ENCODE data around the gene TESK2. TPM values are rescaled to one million over a fixed set of nuclear protein-coding genes. Genes with fewer than 3 reads are reported as not detected.

The TESK2 gene
- total and polyA plus RNA-seq, 2 of the 13 experiments (the other 11 are each of a cell fraction or from before 2014, with no cell fraction given), result 5.5 to 9.6 TPM

DNA sequence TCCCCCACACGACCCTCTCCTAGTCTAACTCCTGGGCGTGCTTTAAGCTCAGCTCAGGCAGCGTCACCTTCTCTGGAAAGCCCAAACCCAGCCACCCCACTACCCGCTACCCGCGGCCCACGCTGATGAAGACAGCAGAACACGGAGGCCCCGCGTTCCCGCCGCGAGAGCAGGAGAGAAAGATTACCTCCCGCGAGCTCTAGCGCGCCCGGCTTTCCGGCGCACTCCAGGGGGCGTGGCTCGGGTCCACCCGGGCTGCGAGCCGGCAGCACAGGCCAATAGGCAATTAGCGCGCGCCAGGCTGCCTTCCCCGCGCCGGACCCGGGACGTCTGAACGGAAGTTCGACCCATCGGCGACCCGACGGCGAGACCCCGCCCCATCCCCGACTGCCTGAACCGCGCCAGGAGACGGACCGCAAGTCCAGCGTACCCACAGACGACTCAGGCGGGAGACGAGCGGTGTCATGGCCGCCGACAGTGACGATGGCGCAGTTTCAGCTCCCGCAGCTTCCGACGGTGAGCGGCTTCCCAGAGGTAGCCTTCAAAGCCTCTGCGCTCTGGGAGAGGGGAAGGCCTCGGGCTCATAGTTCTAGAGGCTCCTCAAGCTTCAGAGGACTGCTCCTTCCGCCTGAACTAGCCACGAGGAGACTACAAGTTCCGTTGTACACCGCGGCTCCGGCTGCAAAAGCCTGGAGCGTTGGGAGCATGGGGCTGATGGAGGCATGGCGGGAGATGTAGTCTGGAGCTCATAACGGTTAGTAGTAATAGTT, 151.0 kb downstream of the TESK2 start, which contains the start of the genes MUTYH and TOE1 (continued):
- TF ChIP-seq ZNF781 (CRISPR knock-in tag; IDR thresholded peaks at IDR 0.05; ENCODE audit: borderline replicate concordance, not compliant biosample characterization), result peak; percentile 95
- TF ChIP-seq, protein P1, sequence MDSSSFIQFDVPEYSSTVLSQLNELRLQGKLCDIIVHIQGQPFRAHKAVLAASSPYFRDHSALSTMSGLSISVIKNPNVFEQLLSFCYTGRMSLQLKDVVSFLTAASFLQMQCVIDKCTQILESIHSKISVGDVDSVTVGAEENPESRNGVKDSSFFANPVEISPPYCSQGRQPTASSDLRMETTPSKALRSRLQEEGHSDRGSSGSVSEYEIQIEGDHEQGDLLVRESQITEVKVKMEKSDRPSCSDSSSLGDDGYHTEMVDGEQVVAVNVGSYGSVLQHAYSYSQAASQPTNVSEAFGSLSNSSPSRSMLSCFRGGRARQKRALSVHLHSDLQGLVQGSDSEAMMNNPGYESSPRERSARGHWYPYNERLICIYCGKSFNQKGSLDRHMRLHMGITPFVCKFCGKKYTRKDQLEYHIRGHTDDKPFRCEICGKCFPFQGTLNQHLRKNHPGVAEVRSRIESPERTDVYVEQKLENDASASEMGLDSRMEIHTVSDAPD (CRISPR knock-in tag; IDR thresholded peaks at IDR 0.05), result no peak; the same call in 1 of the 2 replicates
- peak; percentile 98 for TF ChIP-seq ZMYM2 (CRISPR knock-in tag; IDR thresholded peaks at IDR 0.05)
- peak; percentile 91 for TF ChIP-seq MTF1 (CRISPR knock-in tag; IDR thresholded peaks at IDR 0.05)
- TF ChIP-seq GLI4 (CRISPR knock-in tag; IDR thresholded peaks at IDR 0.05; ENCODE audit: borderline replicate concordance), result no peak
- TF ChIP-seq, protein P2, sequence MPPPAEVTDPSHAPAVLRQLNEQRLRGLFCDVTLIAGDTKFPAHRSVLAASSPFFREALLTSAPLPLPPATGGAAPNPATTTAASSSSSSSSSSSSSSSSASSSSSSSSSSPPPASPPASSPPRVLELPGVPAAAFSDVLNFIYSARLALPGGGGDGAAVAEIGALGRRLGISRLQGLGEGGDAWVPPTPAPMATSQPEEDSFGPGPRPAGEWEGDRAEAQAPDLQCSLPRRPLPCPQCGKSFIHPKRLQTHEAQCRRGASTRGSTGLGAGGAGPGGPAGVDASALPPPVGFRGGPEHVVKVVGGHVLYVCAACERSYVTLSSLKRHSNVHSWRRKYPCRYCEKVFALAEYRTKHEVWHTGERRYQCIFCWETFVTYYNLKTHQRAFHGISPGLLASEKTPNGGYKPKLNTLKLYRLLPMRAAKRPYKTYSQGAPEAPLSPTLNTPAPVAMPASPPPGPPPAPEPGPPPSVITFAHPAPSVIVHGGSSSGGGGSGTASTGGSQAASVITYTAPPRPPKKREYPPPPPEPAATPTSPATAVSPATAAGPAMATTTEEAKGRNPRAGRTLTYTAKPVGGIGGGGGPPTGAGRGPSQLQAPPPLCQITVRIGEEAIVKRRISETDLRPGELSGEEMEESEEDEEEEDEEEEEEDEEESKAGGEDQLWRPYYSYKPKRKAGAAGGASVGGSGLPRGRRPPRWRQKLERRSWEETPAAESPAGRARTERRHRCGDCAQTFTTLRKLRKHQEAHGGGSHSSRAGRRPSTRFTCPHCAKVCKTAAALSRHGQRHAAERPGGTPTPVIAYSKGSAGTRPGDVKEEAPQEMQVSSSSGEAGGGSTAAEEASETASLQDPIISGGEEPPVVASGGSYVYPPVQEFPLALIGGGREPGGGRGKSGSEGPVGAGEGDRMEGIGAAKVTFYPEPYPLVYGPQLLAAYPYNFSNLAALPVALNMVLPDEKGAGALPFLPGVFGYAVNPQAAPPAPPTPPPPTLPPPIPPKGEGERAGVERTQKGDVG (CRISPR knock-in tag; IDR thresholded peaks at IDR 0.05; ENCODE audit: borderline replicate concordance), result no peak; the same call in 1 of the 2 replicates
- TF ChIP-seq ZNF883 (CRISPR knock-in tag; IDR thresholded peaks at IDR 0.05; ENCODE audit: not compliant biosample characterization), result peak; percentile 96
- no peak for TF ChIP-seq ZNF44 (CRISPR knock-in tag; IDR thresholded peaks at IDR 0.05)
- no peak for TF ChIP-seq MTA3 (CRISPR knock-in tag; IDR thresholded peaks at IDR 0.05)
- no peak for TF ChIP-seq ZNF251 (CRISPR knock-in tag; IDR thresholded peaks at IDR 0.05)
- TF ChIP-seq ZNF468 (CRISPR knock-in tag; IDR thresholded peaks at IDR 0.05), result no peak; the same call in none of the 2 replicates
- TF ChIP-seq, protein P3, sequence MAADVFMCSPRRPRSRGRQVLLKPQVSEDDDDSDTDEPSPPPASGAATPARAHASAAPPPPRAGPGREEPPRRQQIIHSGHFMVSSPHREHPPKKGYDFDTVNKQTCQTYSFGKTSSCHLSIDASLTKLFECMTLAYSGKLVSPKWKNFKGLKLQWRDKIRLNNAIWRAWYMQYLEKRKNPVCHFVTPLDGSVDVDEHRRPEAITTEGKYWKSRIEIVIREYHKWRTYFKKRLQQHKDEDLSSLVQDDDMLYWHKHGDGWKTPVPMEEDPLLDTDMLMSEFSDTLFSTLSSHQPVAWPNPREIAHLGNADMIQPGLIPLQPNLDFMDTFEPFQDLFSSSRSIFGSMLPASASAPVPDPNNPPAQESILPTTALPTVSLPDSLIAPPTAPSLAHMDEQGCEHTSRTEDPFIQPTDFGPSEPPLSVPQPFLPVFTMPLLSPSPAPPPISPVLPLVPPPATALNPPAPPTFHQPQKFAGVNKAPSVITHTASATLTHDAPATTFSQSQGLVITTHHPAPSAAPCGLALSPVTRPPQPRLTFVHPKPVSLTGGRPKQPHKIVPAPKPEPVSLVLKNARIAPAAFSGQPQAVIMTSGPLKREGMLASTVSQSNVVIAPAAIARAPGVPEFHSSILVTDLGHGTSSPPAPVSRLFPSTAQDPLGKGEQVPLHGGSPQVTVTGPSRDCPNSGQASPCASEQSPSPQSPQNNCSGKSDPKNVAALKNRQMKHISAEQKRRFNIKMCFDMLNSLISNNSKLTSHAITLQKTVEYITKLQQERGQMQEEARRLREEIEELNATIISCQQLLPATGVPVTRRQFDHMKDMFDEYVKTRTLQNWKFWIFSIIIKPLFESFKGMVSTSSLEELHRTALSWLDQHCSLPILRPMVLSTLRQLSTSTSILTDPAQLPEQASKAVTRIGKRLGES (CRISPR knock-in tag; IDR thresholded peaks at IDR 0.05; ENCODE audit: borderline replicate concordance), result no peak
- TF ChIP-seq HNRNPLL (IDR thresholded peaks at IDR 0.05; ENCODE audit: low read depth, low read length, poor library complexity, severe bottlenecking), result peak; percentile 83
- TF ChIP-seq SMARCE1 (IDR thresholded peaks at IDR 0.05; ENCODE audit: borderline replicate concordance), result no peak
- TF ChIP-seq BHLHE40 (IDR thresholded peaks at IDR 0.05; ENCODE audit: low read length), result no peak
- TF ChIP-seq ZNF746 (CRISPR knock-in tag; IDR thresholded peaks at IDR 0.05), result no peak; the same call in none of the 2 replicates
- TF ChIP-seq, protein P4, sequence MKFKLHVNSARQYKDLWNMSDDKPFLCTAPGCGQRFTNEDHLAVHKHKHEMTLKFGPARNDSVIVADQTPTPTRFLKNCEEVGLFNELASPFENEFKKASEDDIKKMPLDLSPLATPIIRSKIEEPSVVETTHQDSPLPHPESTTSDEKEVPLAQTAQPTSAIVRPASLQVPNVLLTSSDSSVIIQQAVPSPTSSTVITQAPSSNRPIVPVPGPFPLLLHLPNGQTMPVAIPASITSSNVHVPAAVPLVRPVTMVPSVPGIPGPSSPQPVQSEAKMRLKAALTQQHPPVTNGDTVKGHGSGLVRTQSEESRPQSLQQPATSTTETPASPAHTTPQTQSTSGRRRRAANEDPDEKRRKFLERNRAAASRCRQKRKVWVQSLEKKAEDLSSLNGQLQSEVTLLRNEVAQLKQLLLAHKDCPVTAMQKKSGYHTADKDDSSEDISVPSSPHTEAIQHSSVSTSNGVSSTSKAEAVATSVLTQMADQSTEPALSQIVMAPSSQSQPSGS (CRISPR knock-in tag; IDR thresholded peaks at IDR 0.05), result peak; percentile 72; the same call in 1 of the 2 replicates
- peak; percentile 94 for TF ChIP-seq RBFOX2 (IDR thresholded peaks at IDR 0.05; ENCODE audit: low read depth, low read length)
- TF ChIP-seq NR2C2 (CRISPR knock-in tag; IDR thresholded peaks at IDR 0.05; ENCODE audit: borderline replicate concordance), result peak; percentile 88
